NCI-H2227 (cell line): ENCODE results near the gene PRR14.
"Not testable (repeated sequence)": the region's sequence is repeated elsewhere in the genome, so short reads cannot be mapped to it uniquely, and the experiment has no call there.

Experiments
- DNase-seq: peaks from one replicate; lab custom pipeline; 2025; ENCODE audit not compliant: unreplicated experiment; lab: John Stamatoyannopoulos, UW

The PRR14 gene

GRCh38 chr16:30628628-30629540, 21.9 kb upstream of the PRR14 start:
- DNase-seq, result peak; percentile 82

- DNase-seq, result not testable (repeated sequence)
Observed at GRCh38 chr16:30632454-30632853, 18.3 kb upstream of the PRR14 start.

- no peak for DNase-seq
Observed at GRCh38 chr16:30633526-30633925, 17.2 kb upstream of the PRR14 start.

DNA sequence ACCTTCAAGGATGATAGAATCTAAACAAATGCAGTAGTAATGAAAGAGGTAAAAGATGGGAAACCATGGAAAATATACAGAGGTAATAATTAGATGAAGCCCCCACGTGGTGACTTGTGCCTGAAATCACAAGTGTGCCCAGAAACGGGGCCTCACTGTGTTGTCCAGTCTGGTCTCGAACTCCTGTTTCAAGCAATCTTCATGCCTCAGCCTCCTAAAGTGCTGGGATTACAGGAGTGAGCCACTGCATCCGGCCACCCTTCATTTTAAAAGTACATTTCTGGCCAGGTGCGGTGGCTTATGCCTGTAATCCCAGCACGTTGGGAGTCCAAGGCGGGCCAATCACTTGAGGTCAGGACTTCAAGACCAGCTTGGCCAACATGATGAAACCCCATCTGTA, 14.2 kb upstream of the PRR14 start:
- no peak for DNase-seq

DNA sequence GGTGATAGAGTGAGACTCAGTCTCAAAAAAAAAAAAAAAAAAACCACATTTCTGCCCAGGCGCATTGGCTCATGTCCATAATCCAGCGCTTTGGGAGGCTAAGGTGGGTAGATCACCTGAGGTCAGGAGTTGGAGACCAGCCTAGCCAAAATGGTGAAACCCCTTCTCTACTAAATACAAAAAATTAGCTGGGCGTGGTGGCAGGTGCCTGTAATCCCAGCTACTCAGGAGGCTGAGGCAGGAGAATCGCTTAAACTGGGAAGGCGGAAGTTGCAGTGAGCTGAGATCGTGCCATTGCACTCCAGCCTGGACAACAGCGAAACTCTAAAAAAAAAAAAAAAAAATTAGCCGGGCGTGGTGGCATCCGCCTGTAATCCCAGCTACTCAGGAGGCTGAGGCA, 13.6 kb upstream of the PRR14 start:
- not testable (repeated sequence) for DNase-seq

GRCh38 chr16:30637944-30638343, 12.8 kb upstream of the PRR14 start:
- peak; percentile 74 for DNase-seq

GRCh38 chr16:30641378-30641982, 9.3 kb upstream of the PRR14 start:
- no peak for DNase-seq

- DNase-seq, result no peak
Observed at GRCh38 chr16:30644334-30644830, 6.4 kb upstream of the PRR14 start.

- no peak for DNase-seq
Observed at GRCh38 chr16:30645727-30646126, 5.0 kb upstream of the PRR14 start.

DNA sequence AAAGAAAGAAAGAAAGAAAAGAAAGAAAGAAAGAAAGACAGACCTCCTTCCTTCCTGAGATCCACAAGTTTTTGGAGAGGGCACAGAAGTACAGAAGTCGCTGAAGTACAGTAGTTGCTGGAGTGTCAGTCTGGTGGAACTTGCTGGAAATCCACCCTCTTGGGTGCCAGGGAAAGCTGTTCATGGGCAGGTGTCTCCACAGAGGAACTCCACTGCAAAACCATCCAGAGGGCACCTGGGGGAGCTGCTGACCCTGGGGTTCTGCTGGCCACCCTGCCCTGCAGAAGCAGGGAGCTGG, 3.5 kb upstream of the PRR14 start:
- no peak for DNase-seq

- DNase-seq, result peak; percentile 61
Observed at GRCh38 chr16:30649725-30650368, 913 bp upstream of the PRR14 start.

GRCh38 chr16:30651124-30652004, 604 bp downstream of the PRR14 start:
- peak; percentile 73 for DNase-seq

GRCh38 chr16:30652005-30652296, 1.2 kb downstream of the PRR14 start:
- DNase-seq, result no peak

- no peak for DNase-seq
Observed at GRCh38 chr16:30652718-30653117, 2.0 kb downstream of the PRR14 start.

GRCh38 chr16:30654856-30655255, 4.1 kb downstream of the PRR14 start:
- no peak for DNase-seq

- no peak for DNase-seq
Observed at GRCh38 chr16:30655815-30656347, 5.1 kb downstream of the PRR14 start.

DNA sequence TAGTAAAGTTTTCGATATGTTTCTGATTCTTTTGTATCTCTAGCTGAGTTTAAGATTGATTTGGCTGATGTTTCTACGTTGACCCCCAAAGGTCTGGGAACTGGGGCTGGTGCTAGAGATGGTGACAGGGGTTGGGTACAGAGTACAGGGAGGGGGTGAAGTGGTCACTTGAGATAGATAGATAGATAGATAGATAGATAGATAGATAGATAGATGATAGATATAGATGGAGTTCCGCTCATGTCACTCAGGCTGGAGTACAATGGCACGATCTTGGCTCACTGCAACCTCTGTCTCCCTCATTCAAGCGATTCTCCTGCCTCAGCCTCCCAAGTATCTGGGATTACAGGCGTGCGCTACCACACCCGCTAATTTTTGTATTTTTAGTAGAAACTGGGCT, 5.6 kb downstream of the PRR14 start:
- no peak for DNase-seq

GRCh38 chr16:30656974-30657865, 6.5 kb downstream of the PRR14 start:
- no peak for DNase-seq

- peak; percentile 100 for DNase-seq
Observed at GRCh38 chr16:30657866-30658730, 7.3 kb downstream of the PRR14 start, which contains the start of gene FBRS. Gene FBRS (plus strand): TSS chr16:30658431. CDS start chr16:30659519, 1,088 bp downstream.
